NCI-H524 (cell line): ENCODE data around the gene ZNF429.
"Not testable (repeated sequence)": the region's sequence is repeated elsewhere in the genome, so short reads cannot be mapped to it uniquely, and the experiment has no call there.

Experiments
- DNase-seq, 2 experiments: peaks; one replicate each; lab custom pipeline; 2025; lab: John Stamatoyannopoulos, UW

The ZNF429 gene

DNA sequence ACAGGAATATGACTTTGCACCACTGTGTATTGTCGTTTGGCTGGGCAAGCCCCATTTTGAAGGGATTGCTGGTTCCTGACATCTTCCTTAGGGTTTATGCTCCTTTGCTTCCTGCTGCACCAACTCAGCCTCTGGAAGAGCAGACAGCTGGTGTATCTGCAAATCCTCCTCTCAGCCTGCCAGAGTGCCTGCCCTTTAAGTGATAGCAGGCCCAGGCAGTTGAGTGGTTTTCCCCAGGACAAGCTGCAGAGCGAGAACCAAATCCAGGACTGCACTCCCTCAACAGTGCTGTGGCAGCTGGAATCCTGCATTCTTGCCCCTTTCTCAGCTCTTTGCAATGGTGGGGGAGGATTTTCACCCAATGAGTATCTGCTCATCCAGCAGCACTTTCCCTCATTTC lies 85.5 kb downstream of the ZNF429 start:
- DNase-seq: no peak

DNA sequence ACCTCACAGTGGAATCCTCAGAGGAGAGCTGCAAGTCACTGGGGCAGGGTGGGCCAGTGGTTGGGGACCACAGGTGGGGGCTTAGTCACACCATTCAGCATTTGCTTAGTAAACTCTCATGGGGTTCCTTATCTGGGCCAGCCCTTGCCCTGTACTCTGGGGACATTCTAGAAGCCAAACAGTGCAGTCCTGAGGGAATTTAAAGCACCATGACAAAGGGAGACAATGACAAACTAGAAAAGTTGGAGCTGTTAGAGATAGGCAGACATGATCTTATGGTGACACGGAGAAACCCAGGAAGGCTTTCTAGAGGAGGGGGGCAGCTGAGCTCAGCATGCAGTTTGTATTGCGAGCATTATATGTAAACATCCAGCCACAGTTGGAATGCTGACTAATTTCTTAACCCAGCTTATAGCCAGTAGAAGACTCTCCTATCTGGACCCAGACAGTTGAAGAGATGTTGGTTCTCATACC lies 87.6 kb downstream of the ZNF429 start:
- DNase-seq: no peak

DNA sequence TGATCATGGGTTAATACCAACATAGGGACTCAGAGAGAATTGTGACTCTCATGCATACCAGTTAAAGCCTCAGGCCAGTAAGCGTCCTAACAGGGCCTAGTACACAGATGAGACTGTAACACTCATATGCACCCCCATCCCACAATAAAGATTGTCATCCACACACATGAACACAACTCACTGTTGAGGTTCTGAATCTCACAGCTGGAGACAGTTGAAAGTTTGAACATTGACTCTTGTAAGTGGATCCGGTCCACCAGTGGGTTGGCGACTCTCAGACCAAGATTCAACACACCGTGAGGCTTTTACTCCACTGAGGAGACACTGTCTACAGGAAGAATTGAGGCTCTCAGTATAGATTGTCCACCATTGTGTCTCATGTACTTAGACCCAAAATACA lies 88.1 kb downstream of the ZNF429 start:
- no peak for DNase-seq

DNA sequence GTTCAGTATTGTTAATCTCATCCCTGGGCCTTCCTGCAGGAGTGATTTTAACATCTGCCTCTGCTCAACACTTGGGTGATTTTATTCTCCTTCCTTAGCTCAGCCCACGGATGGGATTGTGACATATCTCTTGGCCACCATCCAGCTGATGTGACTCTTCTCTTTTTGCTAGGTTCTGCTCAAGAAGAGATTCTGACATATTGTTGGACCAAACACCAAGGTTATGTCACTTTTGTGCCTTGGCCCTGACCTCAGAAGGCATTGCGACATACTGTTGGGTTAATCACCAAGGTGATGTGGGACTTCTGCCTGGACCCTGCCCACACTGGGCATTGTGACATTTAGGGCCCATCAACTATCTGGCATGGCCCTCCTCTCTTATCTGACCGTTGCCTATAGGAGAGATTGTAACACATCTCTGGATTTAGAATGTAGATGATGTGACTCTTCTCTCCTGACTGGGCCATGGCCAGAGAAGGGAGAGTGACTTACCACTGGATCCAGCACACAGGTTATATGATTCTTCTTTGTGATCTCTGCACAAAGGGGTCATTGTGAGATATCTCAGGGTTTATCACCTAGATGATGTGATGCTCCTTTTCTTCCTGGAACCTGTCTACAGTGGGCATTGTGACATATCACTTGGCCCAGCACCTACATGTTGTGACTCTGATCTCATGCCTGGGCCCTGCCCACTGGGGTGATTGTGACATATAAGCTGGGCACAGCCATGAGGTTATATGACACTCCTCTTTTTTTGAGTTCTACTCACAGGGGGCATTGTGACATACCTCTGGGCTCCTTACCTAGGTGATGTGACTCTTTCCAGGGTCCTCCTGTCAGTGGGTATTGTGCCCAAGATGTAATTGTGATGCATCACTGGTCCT lies 88.8 kb downstream of the ZNF429 start:
- no peak for DNase-seq

DNA sequence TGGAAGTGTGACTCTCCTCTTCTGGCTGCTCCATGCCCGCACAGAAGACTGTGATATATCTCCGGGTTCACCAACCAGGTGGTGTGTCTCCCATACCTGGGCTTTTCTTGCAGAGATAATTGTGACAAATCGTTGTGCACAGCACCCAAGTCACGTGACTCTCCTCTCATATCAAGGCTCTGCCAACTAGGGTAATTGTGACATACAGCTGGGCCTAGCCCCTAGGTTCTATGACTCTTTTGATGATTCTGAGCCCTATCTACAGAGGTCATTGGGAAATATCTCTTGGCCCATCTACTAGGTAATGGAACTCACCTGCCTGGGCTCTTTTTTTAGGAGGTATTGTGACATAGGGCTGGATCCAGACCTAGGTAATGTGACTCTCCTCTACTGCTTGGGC lies 89.8 kb downstream of the ZNF429 start:
- DNase-seq: no peak

DNA sequence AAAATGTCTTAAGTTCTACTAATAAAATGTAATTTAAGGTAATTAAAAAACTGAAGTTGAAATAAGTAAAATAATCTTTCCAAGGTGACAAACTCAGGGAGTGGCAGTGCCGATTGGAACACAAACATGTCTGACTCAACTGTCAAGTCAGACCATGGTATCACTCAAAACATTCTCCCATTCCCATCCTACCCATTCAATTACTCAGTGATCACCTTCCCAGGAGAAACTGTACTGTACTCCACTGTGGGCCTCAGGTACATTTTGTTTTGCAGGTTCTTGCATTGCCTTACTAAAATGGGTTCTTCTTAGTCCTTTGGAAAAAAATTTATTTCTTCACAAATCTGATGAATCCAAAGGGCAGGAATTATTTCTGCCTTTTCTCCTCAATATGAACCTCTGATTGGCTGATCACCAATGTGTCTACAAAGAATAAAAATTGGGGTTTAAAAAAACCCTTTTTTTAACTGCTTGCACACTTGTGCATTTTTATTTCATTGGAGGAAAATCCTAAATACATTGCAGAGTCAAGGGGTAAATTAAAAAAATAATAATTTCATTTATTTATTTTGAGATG lies 96.8 kb downstream of the ZNF429 start:
- no peak for DNase-seq

DNA sequence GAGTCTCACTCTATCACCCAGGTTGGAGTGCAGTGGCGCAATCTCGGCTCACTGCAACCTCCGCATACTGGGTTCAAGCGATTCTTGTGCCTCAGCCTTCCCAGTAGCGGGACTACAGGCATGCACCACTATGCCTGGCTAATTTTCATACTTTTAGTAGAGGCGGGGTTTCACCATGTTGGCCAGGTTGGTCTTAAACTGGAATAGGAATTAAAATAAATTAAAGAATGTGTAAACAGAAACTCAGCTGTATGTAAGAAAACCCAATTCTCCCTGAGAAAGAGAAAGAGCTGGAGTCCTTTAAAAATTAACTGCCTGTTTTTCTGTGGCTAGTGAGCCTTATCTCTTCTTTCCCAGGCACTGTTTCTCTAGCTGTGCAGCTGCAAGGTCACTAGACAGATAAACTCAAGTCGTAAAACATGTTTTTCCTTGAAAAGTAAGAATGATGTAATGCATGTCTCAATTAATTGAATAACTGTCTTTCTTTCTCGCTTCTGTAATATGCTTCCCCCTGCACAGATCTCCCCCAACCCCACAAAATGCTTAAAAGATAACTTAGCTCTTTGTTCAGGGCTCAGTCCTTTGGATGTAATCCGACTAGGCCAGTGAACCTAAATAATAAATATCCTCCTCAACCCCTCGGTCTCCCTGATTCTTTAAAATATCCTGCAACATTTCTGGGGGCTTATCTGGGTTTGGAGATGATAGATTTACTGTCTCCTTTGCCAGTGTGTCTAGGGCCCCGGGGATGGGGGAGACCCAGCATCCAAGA lies 97.4 kb downstream of the ZNF429 start:
- not testable (repeated sequence) for DNase-seq

DNA sequence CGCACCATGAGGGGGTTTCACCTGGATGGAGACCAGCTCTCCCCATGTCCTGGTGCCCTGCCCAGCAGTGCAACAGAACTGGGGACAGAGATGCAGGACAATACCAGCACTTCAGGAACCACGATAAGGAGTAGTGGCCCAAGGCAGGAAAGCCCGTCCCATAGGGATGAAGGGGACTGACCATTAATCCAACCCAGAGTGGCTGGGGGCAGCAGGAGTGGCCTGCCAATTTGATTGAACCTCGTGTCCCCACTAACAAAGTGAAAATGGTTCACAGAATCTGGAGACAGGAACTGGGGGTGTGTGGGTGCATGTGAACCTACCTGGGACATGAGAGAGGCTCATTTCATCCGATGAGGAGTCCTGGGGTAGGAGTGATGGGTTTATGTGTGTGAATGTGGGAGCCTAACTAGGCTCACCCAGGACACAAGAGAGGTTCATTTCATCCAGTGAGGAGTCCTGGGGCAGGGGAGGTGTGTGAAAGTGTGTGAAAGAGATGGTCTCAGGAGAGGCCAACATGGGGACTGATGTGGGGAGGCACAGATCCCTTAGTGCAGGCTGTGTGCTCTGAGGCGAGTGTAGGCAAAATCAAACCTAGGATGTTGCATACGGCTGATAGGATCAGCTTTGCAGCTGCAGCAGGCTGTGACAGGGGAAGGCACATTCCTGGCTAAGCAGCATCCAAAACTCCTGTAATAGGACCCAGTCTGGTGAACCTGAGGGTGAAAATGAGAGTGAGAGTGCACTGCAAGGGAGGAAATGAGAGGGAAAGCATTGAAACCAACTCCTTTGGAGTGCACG lies 98.2 kb downstream of the ZNF429 start:
- DNase-seq: no peak

DNA sequence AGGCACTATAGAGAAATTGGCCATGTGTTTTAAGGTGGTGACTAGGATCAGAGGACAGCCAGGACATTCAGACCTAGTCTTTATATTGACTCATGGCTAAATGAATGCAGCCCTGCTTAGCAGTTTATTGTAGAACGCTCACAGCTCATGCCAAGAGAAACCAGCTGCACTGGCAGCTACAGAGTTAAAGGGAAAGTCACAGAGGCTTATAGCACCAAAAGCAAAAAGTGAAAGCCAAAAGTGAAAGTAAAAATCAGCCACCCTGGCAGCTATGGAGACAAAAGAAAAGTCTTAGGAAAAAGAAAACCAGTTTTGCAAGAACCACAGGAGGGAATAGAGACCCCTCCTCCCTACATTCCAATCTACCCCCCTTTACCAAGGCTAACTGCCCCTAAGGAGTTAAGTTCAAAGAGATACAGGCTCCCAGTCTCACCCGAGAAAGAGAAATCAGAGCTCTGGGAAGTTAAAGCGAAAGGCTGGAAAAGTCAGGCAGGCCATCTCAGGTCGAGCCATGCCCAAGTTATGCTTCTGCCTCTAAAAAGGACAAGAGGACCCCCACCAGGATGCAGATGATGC lies 99.0 kb downstream of the ZNF429 start:
- no peak for DNase-seq
